OCI-LY7 (cell line): ENCODE results near the gene DAB1.

Source experiments
- EZH2phosphoT487 ChIP-seq: fragments of 200-600 bp; sonication (generic); IDR thresholded peaks from 2 replicates; pipeline ENCODE4 v1.6.1; 2018; ENCODE audit warnings: low read depth, borderline replicate concordance, mild to moderate bottlenecking, mixed run types, antibody characterized with exemption, low read length, moderate library complexity, mixed read lengths
- TF ChIP-seq, protein P1 (sequence below): fragments of 200-600 bp; sonication (generic); conservative IDR thresholded peaks from 2 replicates; pipeline ENCODE4 v1.5.1; 2014; ENCODE audit warnings: mild to moderate bottlenecking, antibody characterized with exemption, low read length, moderate library complexity, mixed read lengths

GRCh38 chr1:57026624-57027354, 397.1 kb downstream of the DAB1 start:
- TF ChIP-seq, protein P1, sequence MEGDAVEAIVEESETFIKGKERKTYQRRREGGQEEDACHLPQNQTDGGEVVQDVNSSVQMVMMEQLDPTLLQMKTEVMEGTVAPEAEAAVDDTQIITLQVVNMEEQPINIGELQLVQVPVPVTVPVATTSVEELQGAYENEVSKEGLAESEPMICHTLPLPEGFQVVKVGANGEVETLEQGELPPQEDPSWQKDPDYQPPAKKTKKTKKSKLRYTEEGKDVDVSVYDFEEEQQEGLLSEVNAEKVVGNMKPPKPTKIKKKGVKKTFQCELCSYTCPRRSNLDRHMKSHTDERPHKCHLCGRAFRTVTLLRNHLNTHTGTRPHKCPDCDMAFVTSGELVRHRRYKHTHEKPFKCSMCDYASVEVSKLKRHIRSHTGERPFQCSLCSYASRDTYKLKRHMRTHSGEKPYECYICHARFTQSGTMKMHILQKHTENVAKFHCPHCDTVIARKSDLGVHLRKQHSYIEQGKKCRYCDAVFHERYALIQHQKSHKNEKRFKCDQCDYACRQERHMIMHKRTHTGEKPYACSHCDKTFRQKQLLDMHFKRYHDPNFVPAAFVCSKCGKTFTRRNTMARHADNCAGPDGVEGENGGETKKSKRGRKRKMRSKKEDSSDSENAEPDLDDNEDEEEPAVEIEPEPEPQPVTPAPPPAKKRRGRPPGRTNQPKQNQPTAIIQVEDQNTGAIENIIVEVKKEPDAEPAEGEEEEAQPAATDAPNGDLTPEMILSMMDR, result no peak
- TF ChIP-seq EZH2phosphoT487, result no peak
